OCI-LY7 (cell line): ENCODE results near the gene WDR35. TPM values are rescaled to one million over a fixed set of nuclear protein-coding genes. Genes with fewer than 3 reads are reported as not detected.

Experiments
- BruUV-seq: library from RNA; stranded (reverse); fragments of 400-500 nt; replicated peaks from 2 replicates; lab custom pipeline; 2021; lab: Mats Ljungman, UMichigan
- CTCF ChIA-PET: fragments of 300-600 bp; sonication (Branson Sonifier 250); formaldehyde crosslinking; loops from one replicate; lab custom pipeline; 2022; ENCODE audit warnings: antibody characterized with exemption; ENCODE audit not compliant: unreplicated experiment; lab: Charles Lee
- POLR2A ChIA-PET: fragments of 300-600 bp; sonication (Branson Sonifier 250); formaldehyde crosslinking; loops from one replicate; lab custom pipeline; 2022; ENCODE audit warnings: antibody characterized with exemption; lab: Charles Lee
- DNase-seq: peaks from one replicate; pipeline ENCODE4 v3.0.0-alpha.2; 2015; ENCODE audit warnings: low spot score
- H2AFZ ChIP-seq: fragments of 200-600 bp; sonication (generic), shearing (Covaris generic); 2 replicates; pipeline ENCODE4 v1.6.1; 2014; ENCODE audit warnings: mild to moderate bottlenecking, antibody characterized with exemption, low read length, moderate library complexity
- H3K27ac ChIP-seq: fragments of 200-600 bp; sonication (generic); 2 replicates; pipeline ENCODE4 v1.5.1; 2014; ENCODE audit warnings: mixed run types, low read depth, mild to moderate bottlenecking, moderate library complexity, low read length, inconsistent platforms; ENCODE audit not compliant: poor library complexity, severe bottlenecking
- H3K36me3 ChIP-seq: fragments of 200-600 bp; sonication (generic); 2 replicates; pipeline ENCODE4 v1.6.1; 2014; ENCODE audit warnings: mild to moderate bottlenecking, antibody characterized with exemption, low read length, moderate library complexity, mixed read lengths; ENCODE audit not compliant: insufficient read depth
- H3K4me1 ChIP-seq: fragments of 200-600 bp; sonication (generic); 2 replicates; pipeline ENCODE4 v1.5.1; 2014; ENCODE audit warnings: mild to moderate bottlenecking, low read length; ENCODE audit not compliant: insufficient read depth, poor library complexity, severe bottlenecking
- H3K4me2 ChIP-seq: fragments of 200-600 bp; sonication (generic); 2 replicates; pipeline ENCODE4 v1.6.1; 2014; ENCODE audit warnings: mild to moderate bottlenecking, low read length
- H3K4me3 ChIP-seq: fragments of 200-600 bp; sonication (generic); 2 replicates; pipeline ENCODE4 v1.5.1; 2014; ENCODE audit warnings: mild to moderate bottlenecking, low read depth, low read length; ENCODE audit not compliant: poor library complexity, severe bottlenecking
- H3K79me2 ChIP-seq: fragments of 200-600 bp; sonication (generic); 2 replicates; pipeline ENCODE4 v1.6.1; 2016; ENCODE audit warnings: low read depth, mild to moderate bottlenecking, low read length, moderate library complexity, mixed read lengths; ENCODE audit not compliant: insufficient read depth
- H3K9me2 ChIP-seq: fragments of 200-600 bp; sonication (generic); 2 replicates; pipeline ENCODE4 v1.6.1; 2016; ENCODE audit warnings: mild to moderate bottlenecking, low read length, mixed read lengths; ENCODE audit not compliant: insufficient read depth
- H3K9me3 ChIP-seq: fragments of 200-600 bp; sonication (generic); 2 replicates; pipeline ENCODE4 v1.6.1; 2014; ENCODE audit warnings: mild to moderate bottlenecking, mixed run types, low read length, mixed read lengths
- H4K20me1 ChIP-seq: fragments of 200-600 bp; sonication (generic); 2 replicates; pipeline ENCODE4 v1.6.1; 2014; ENCODE audit warnings: mild to moderate bottlenecking, antibody characterized with exemption, low read length, moderate library complexity, mixed read lengths; ENCODE audit not compliant: insufficient read depth
- EZH2phosphoT487 ChIP-seq: fragments of 200-600 bp; sonication (generic); IDR thresholded peaks from 2 replicates; pipeline ENCODE4 v1.6.1; 2018; ENCODE audit warnings: low read depth, borderline replicate concordance, mild to moderate bottlenecking, mixed run types, antibody characterized with exemption, low read length, moderate library complexity, mixed read lengths
- intact Hi-C: fragments of 100-400 bp; cut with micrococcal nuclease; formaldehyde crosslinking; loops from one replicate; pipeline ENCODE4 v1.10.0; 2022; ENCODE audit not compliant: unreplicated experiment
- total RNA-seq, 2 experiments: library from RNA; depleted of rRNA in 1 of 2; stranded (reverse); fragments of >200 nt in 1 of 2; shearing (Covaris generic) in 1 of 2; gene quantifications; 2 replicates each; pipeline ENCODE4 v1.2.3, GENCODE V29; 2014 to 2022
- TF ChIP-seq, protein P1 (sequence below): fragments of 200-600 bp; sonication (generic); conservative IDR thresholded peaks from 2 replicates; pipeline ENCODE4 v1.5.1; 2014; ENCODE audit warnings: mild to moderate bottlenecking, antibody characterized with exemption, low read length, moderate library complexity, mixed read lengths

The WDR35 gene
- total RNA-seq, 2 experiments from 2014 or later = 0.06 to 1.5 TPM

DNA sequence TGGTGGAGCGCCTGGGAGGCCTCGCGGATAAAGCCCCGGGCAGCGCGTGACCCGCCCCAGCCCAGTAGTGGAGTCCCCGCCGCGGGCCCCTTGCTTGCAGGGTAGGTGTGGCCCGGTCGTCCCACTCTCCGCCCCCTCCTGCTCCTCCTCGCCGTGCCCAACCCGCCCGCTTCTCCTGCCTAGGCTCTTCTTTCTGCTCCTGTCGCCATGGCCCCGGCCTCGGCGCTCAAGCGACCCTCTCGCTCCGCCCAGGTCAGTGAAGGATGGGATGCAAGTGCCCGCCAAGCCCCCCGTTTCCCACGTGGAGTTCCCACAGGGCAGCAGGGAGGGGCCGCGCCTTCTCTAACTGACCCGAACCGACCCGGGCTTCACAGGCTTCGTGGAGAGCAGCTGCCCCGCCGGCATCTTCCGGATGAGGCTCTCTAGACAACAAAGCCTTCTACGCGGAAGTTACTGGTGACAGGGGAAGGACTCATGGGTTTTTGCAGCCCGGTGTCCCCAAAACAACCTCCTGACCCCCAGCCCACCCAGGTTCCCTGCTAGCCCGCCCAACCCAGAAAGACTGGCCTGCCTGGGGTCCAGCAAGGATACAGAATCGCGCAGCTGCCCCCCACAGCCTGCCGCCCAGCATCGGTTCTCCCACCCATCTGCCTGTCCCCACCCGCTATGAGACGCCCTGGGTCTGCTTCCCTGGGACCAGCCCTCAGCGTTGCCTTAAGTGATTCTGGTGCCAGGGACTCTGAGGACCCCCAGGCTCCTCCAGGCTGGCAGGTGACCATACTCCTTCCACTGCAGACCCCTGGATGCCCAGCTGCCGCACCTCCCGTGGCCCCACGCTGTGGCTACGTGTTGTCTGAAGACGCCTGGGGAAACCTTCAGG lies 121.0 kb downstream of the WDR35 start:
- H3K9me3 ChIP-seq = no peaks in the 10 kb centered on the region
- TF ChIP-seq, protein P1, sequence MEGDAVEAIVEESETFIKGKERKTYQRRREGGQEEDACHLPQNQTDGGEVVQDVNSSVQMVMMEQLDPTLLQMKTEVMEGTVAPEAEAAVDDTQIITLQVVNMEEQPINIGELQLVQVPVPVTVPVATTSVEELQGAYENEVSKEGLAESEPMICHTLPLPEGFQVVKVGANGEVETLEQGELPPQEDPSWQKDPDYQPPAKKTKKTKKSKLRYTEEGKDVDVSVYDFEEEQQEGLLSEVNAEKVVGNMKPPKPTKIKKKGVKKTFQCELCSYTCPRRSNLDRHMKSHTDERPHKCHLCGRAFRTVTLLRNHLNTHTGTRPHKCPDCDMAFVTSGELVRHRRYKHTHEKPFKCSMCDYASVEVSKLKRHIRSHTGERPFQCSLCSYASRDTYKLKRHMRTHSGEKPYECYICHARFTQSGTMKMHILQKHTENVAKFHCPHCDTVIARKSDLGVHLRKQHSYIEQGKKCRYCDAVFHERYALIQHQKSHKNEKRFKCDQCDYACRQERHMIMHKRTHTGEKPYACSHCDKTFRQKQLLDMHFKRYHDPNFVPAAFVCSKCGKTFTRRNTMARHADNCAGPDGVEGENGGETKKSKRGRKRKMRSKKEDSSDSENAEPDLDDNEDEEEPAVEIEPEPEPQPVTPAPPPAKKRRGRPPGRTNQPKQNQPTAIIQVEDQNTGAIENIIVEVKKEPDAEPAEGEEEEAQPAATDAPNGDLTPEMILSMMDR = no peak
- no peak for TF ChIP-seq EZH2phosphoT487
- peak; percentile 8 for DNase-seq
- no peak overlapping the region for H3K4me3 ChIP-seq
- no peaks in the 10 kb centered on the region for H3K9me2 ChIP-seq
- no peaks in the 10 kb centered on the region for H4K20me1 ChIP-seq
- BruUV-seq = no TSS peak
- H2AFZ ChIP-seq = no peak overlapping the region
- intact Hi-C loops = loop anchor here (10.0 kb wide), 1 partner anchor 104 kb away; no protein-coding TSS in a partner anchor
- H3K27ac ChIP-seq = no peak overlapping the region
- no peaks in the 10 kb centered on the region for H3K79me2 ChIP-seq
- H3K36me3 ChIP-seq = no peaks in the 10 kb centered on the region
- H3K4me2 ChIP-seq = peak overlapping the region; percentile 36; the same call in 1 of the 2 replicates
- CTCF ChIA-PET = no interaction called here
- no peaks in the 10 kb centered on the region for H3K4me1 ChIP-seq
- POLR2A ChIA-PET = no interaction called here

DNA sequence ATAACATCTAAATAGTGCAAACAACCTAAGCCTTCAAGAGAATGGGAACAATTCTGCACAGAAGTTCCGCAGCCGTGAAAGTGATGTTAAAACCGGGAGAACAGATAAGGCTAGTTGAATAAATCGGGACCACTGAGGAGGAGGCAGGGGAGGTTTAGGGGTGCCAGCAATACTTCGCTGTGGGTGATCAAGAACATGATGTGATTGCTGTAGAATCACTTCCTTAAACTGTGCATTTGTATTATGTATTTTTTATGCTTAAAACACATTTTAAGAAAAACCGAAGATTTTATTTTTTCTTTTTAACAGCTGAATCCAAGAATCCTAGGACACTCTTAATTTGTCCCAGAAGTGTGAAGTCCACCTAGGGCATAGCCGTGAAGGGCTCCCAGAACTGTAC lies 121.7 kb downstream of the WDR35 start:
- BruUV-seq = no TSS peak
- Histone ChIP-seq H3K4me2 (peak overlapping the region; percentile 36; the same call in 1 of the 2 replicates), H4K20me1 (no peaks in the 10 kb centered on the region), H3K4me1 (no peaks in the 10 kb centered on the region), H2AFZ (no peak overlapping the region), H3K36me3 (no peaks in the 10 kb centered on the region), H3K9me2 (no peaks in the 10 kb centered on the region), H3K27ac (no peak overlapping the region), H3K9me3 (no peaks in the 10 kb centered on the region), H3K4me3 (no peak overlapping the region), H3K79me2 (no peaks in the 10 kb centered on the region)
- ChIA-PET POLR2A (no interaction called here), CTCF (no interaction called here)
- DNase-seq = no peak
- intact Hi-C loops = loop anchor here (10.0 kb wide), 1 partner anchor 103 kb away; no protein-coding TSS in a partner anchor
- no peak for TF ChIP-seq EZH2phosphoT487
- TF ChIP-seq, protein P1 = no peak

DNA sequence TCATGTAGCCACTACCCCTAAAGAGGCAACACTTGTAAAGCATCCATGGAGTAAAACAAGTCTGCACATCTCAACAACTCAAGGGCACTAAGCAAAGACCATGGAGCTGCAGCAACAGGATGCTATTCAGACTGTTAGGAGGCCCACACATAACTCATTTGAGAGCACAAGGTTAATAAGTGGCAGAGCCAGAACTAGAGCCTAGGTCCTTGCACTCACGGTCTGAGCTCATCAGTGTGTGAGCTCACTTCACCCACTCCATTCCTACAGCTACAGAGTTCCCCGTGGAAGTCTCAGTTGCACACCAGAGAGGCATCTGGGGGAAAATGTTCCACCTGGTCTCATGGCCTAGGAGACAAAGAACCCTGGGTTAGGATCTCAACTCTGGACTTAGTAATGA lies 123.1 kb downstream of the WDR35 start:
- Histone ChIP-seq H4K20me1 (no peaks in the 10 kb centered on the region), H3K9me3 (no peaks in the 10 kb centered on the region), H3K4me3 (no peak overlapping the region), H3K27ac (no peak overlapping the region), H2AFZ (no peak overlapping the region), H3K4me1 (no peaks in the 10 kb centered on the region), H3K79me2 (no peaks in the 10 kb centered on the region), H3K9me2 (no peaks in the 10 kb centered on the region), H3K4me2 (no peak overlapping the region), H3K36me3 (no peaks in the 10 kb centered on the region)
- TF ChIP-seq EZH2phosphoT487 = no peak
- TF ChIP-seq, protein P1 = no peak
- CTCF ChIA-PET = no interaction called here
- DNase-seq = no peak
- no TSS peak for BruUV-seq
- POLR2A ChIA-PET = no interaction called here
- intact Hi-C loops = loop anchor here (10.0 kb wide), 1 partner anchor 102 kb away; no protein-coding TSS in a partner anchor
